ENCODE data around the gene TAS2R43.
"Not testable (repeated sequence)": the region's sequence is repeated elsewhere in the genome, so short reads cannot be mapped to it uniquely, and the experiment has no call there.

GRCh38 chr12:11062194-11062593, 29.9 kb downstream of the TAS2R43 start, which contains the start of gene TAS2R46:
- TF ChIP-seq BHLHE40, CEBPB (IDR thresholded peaks at IDR 0.05; ENCODE audit: low read depth, low read length): not testable (repeated sequence)

Measured in IMR-90 (cell line).